ENCODE results near the gene CHAC1. TPM values are rescaled to one million over a fixed set of nuclear protein-coding genes. Genes with fewer than 3 reads are reported as not detected.

The CHAC1 gene
- total and polyA plus RNA-seq, 8 donors, result 1.3 to 61.6 (median 5.0) TPM

GRCh38 chr15:40927873-40928806 is 25.1 kb upstream of the CHAC1 start:
- peaks cover 10 to 84% (median 69%) of the 10 kb centered on the region in 3 donors for H3K27me3 ChIP-seq
- no peaks in the 10 kb centered on the region for H3K36me3 ChIP-seq
- H3K27ac ChIP-seq, result peak overlapping the region in 3 of 5 donors; percentile 18 to 47 (median 26)
- H3K4me3 ChIP-seq, result peak overlapping the region; percentile 49 to 75 (median 52)
- H3K9me3 ChIP-seq, result no peaks in the 10 kb centered on the region
- intact Hi-C loops (cut with DNase I; ENCODE audit: low total_unique reads), result no loop called here
- no peak for TF ChIP-seq EP300 (IDR thresholded peaks at IDR 0.05)
- no peak for TF ChIP-seq POLR2AphosphoS5 (IDR thresholded peaks at IDR 0.05)
- TF ChIP-seq POLR2A (IDR thresholded peaks at IDR 0.05), result no peak
- no peak for TF ChIP-seq CTCF (IDR thresholded peaks at IDR 0.05)
- DNase-seq, result peak in 1 of 2 donors; percentile 76
- 1 to 2% (median 1%) methylated on average over 15 to 68 of the region's 68 CpGs for WGBS, 5 donors
- peaks cover 54 to 76% (median 66%) of the 10 kb centered on the region in 4 donors for H3K4me1 ChIP-seq

GRCh38 chr15:40928821-40929659 is 24.2 kb upstream of the CHAC1 start, which contains the start of gene DLL4:
TSS of gene DLL4 (plus strand) at chr15:40929340. CDS start at chr15:40929669, 329 bp downstream.
- TF ChIP-seq POLR2AphosphoS5 (IDR thresholded peaks at IDR 0.05), result peak in 2 of 3 donors; percentile 86 to 92
- no peak for TF ChIP-seq CTCF (IDR thresholded peaks at IDR 0.05)
- peak in 1 of 4 donors; percentile 12 for TF ChIP-seq POLR2A (IDR thresholded peaks at IDR 0.05)
- no peaks in the 10 kb centered on the region for H3K9me3 ChIP-seq
- peak within 1 kb of the TSS; percentile 28 to 53 (median 46) for H3K27ac ChIP-seq
- H3K27me3 ChIP-seq, result peaks cover 10 to 84% (median 69%) of the 10 kb centered on the region in 3 donors
- peak; percentile 74 to 92 for DNase-seq
- intact Hi-C loops (cut with DNase I; ENCODE audit: low total_unique reads), result no loop called here
- whole genome bisulfite sequencing, 5 donors, result 0 to 1% (median 0%) methylated on average over 34 to 71 of the region's 71 CpGs
- peaks cover 54 to 80% (median 66%) of the 10 kb centered on the region in 4 donors for H3K4me1 ChIP-seq
- no peaks in the 10 kb centered on the region for H3K36me3 ChIP-seq
- H3K4me3 ChIP-seq, result peak within 1 kb of the TSS; percentile 49 to 75 (median 52)

- Histone ChIP-seq H3K4me3 (peak overlapping the region; percentile 49 to 75 (median 52)), H3K4me1 (peaks cover 54 to 80% (median 69%) of the 10 kb centered on the region in 4 donors), H3K9me3 (no peaks in the 10 kb centered on the region), H3K27ac (peak overlapping the region; percentile 28 to 53 (median 46)), H3K27me3 (peaks cover 10 to 83% (median 69%) of the 10 kb centered on the region in 3 donors), H3K36me3 (peaks cover 0 to 5% (median 0%) of the 10 kb centered on the region in 4 donors)
- TF ChIP-seq CTCF (IDR thresholded peaks at IDR 0.05), result no peak
- no peak for TF ChIP-seq EP300 (IDR thresholded peaks at IDR 0.05)
- no peak for TF ChIP-seq POLR2AphosphoS5 (IDR thresholded peaks at IDR 0.05)
- no peak for TF ChIP-seq POLR2A (IDR thresholded peaks at IDR 0.05)
- peak; percentile 63 to 83 for DNase-seq
- intact Hi-C loops (cut with DNase I; ENCODE audit: low total_unique reads), result no loop called here
- 0 to 2% (median 1%) methylated on average over 10 to 56 of the region's 56 CpGs for WGBS, 5 donors
These were observed 23.4 kb upstream of the CHAC1 start for GRCh38 chr15:40929660-40930429.
